SK-N-SH (cell line): ENCODE results near the gene PAK1. TPM values are rescaled to one million over a fixed set of nuclear protein-coding genes. Genes with fewer than 3 reads are reported as not detected.

ENCODE experiments used
- CTCF ChIA-PET: fragments of 300-600, 350-600 bp; formaldehyde crosslinking; extraction: SDS; loops from one replicate; lab custom pipeline; 2021; lab: Yijun Ruan, JAX
- POLR2A ChIA-PET: fragments of 350-600 bp; sonication (Branson Sonifier 250); formaldehyde crosslinking; extraction: SDS; loops from one replicate; lab custom pipeline; 2020; ENCODE audit warnings: antibody characterized with exemption, inconsistent platforms; lab: Yijun Ruan, JAX
- DNase-seq: peaks from one replicate; pipeline ENCODE4 v3.0.0; 2012
- H2AFZ ChIP-seq: fragments of 200-600 bp; sonication (generic); 2 replicates; pipeline ENCODE4 v1.8.1; 2016; ENCODE audit warnings: antibody characterized with exemption, mild to moderate bottlenecking, low read depth
- H3F3A ChIP-seq: fragments of 200-600 bp; sonication (generic); replicated peaks from 2 replicates; pipeline ENCODE3; 2016; ENCODE audit warnings: antibody characterized with exemption, mild to moderate bottlenecking; ENCODE audit not compliant: insufficient read depth
- H3K27ac ChIP-seq, 2 experiments: fragments of 200-500 bp in 1 of 2; fragments of 200-600 bp in 1 of 2; sonication (Bioruptor generic) in 1 of 2; sonication (generic), shearing (Covaris generic) in 1 of 2; 2 replicates each; pipeline versions ENCODE4 v1.5.1 to v1.6.1; 2014 to 2016; ENCODE audit warnings: low read depth in 2 of 2, inconsistent platforms in 1 of 2, low read length in 1 of 2, mild to moderate bottlenecking in 1 of 2, mixed read lengths in 1 of 2
- H3K27me3 ChIP-seq: fragments of 200-600 bp; sonication (generic), shearing (Covaris generic); 2 replicates; pipeline ENCODE4 v1.6.1; 2016; ENCODE audit warnings: mixed run types; ENCODE audit not compliant: insufficient read depth
- H3K36me3 ChIP-seq, 2 experiments: fragments of 200-500 bp in 1 of 2; fragments of 200-600 bp in 1 of 2; sonication (Bioruptor generic) in 1 of 2; sonication (generic) in 1 of 2; replicated peaks in 1 of 2; 2 replicates each; pipeline versions ENCODE3 to v1.5.1; 2014 to 2016; ENCODE audit warnings: low read length in 1 of 2, mild to moderate bottlenecking in 1 of 2; ENCODE audit not compliant: insufficient read depth in 2 of 2, control insufficient read depth in 1 of 2
- H3K4me1 ChIP-seq, 2 experiments: fragments of 200-500 bp in 1 of 2; fragments of 200-600 bp in 1 of 2; sonication (Bioruptor generic) in 1 of 2; sonication (generic), shearing (Covaris generic) in 1 of 2; 2 replicates each; pipeline versions ENCODE4 v1.5.1 to v1.6.1; 2014 to 2016; ENCODE audit warnings: low read depth in 1 of 2, low read length in 1 of 2, mixed run types in 1 of 2; ENCODE audit not compliant: insufficient read depth in 2 of 2, control insufficient read depth in 1 of 2
- H3K4me2 ChIP-seq: fragments of 200-600 bp; sonication (generic), shearing (Covaris generic); 2 replicates; pipeline ENCODE4 v1.6.1; 2017; ENCODE audit warnings: mixed run types
- H3K4me3 ChIP-seq, 2 experiments: fragments of 200-500 bp in 1 of 2; fragments of 200-600 bp in 1 of 2; sonication (Bioruptor generic) in 1 of 2; sonication (generic), shearing (Covaris generic) in 1 of 2; 2 replicates each; pipeline versions ENCODE4 v1.5.1 to v1.8.1; 2014 to 2016; ENCODE audit warnings: low read depth in 2 of 2, inconsistent platforms in 1 of 2, low read length in 1 of 2, mild to moderate bottlenecking in 1 of 2, mixed read lengths in 1 of 2, moderate library complexity in 1 of 2
- H3K79me2 ChIP-seq: fragments of 200-600 bp; sonication (generic); 2 replicates; pipeline ENCODE4 v1.8.1; 2017; ENCODE audit warnings: mild to moderate bottlenecking; ENCODE audit not compliant: insufficient read depth
- H3K9ac ChIP-seq: fragments of 200-600 bp; sonication (generic); 2 replicates; pipeline ENCODE4 v1.6.1; 2017; ENCODE audit warnings: mixed run types
- H3K9me2 ChIP-seq: fragments of 200-600 bp; sonication (generic); 2 replicates; pipeline ENCODE4 v1.6.1; 2017; ENCODE audit warnings: mixed run types
- H3K9me3 ChIP-seq: fragments of 200-600 bp; sonication (generic); 2 replicates; pipeline ENCODE4 v1.6.1; 2017; ENCODE audit warnings: mixed run types, mild to moderate bottlenecking, moderate library complexity
- H4K20me1 ChIP-seq: fragments of 200-600 bp; sonication (generic); 2 replicates; pipeline ENCODE4 v1.6.1; 2017; ENCODE audit warnings: mild to moderate bottlenecking, mixed run types; ENCODE audit not compliant: insufficient read depth
- EP300 ChIP-seq, 2 experiments: IDR thresholded peaks; 2 replicates each; pipeline versions ENCODE4 v1.4.0 to v1.6.1; 2012; ENCODE audit warnings: borderline replicate concordance in 1 of 2, low read depth in 1 of 2, low read length in 1 of 2
- FOSL2 ChIP-seq: IDR thresholded peaks from 2 replicates; pipeline ENCODE4 v1.4.0; 2012; ENCODE audit warnings: low read depth, mild to moderate bottlenecking, moderate library complexity, borderline replicate concordance
- FOXM1 ChIP-seq: IDR thresholded peaks from 2 replicates; pipeline ENCODE4 v1.4.0; 2012; ENCODE audit warnings: low read depth, mild to moderate bottlenecking
- GABPA ChIP-seq: IDR thresholded peaks from 2 replicates; pipeline ENCODE4 v1.4.0; 2012; ENCODE audit warnings: low read depth, mild to moderate bottlenecking
- GATA2 ChIP-seq: sonication (generic); formaldehyde crosslinking; IDR thresholded peaks from 2 replicates; pipeline ENCODE4 v1.5.0; 2020; ENCODE audit warnings: mild to moderate bottlenecking, missing genetic modification reagents
- MEF2A ChIP-seq: IDR thresholded peaks from 2 replicates; pipeline ENCODE4 v1.4.0; 2012; ENCODE audit warnings: low read depth, borderline replicate concordance
- MXI1 ChIP-seq: IDR thresholded peaks from 2 replicates; pipeline ENCODE4 v1.6.1; 2012; ENCODE audit warnings: mild to moderate bottlenecking, low read depth, low read length, improper control_type of control experiment
- PBX3 ChIP-seq: IDR thresholded peaks from 2 replicates; pipeline ENCODE4; 2012
- RAD21 ChIP-seq: IDR thresholded peaks from 2 replicates; pipeline ENCODE4 v1.6.1; 2012; ENCODE audit warnings: mild to moderate bottlenecking, low read length
- RCOR1 ChIP-seq: fragments of 150-350 bp; IDR thresholded peaks from 2 replicates; pipeline ENCODE4 v1.6.1; 2017; ENCODE audit warnings: antibody characterized with exemption, low read length
- RXRA ChIP-seq: IDR thresholded peaks from 2 replicates; pipeline ENCODE4 v1.4.0; 2012; ENCODE audit warnings: low read depth, mild to moderate bottlenecking, borderline replicate concordance
- SIN3A ChIP-seq: IDR thresholded peaks from 2 replicates; pipeline ENCODE4 v1.6.1; 2012; ENCODE audit warnings: low read depth, mild to moderate bottlenecking, low read length, moderate library complexity, borderline replicate concordance
- SMC3 ChIP-seq: IDR thresholded peaks from 2 replicates; pipeline ENCODE4 v1.6.1; 2012; ENCODE audit warnings: low read depth, low read length, improper control_type of control experiment
- TAF1 ChIP-seq: IDR thresholded peaks from 2 replicates; pipeline ENCODE4 v1.6.1; 2012; ENCODE audit warnings: low read depth, mild to moderate bottlenecking, low read length, moderate library complexity, borderline replicate concordance
- TEAD4 ChIP-seq: IDR thresholded peaks from 2 replicates; pipeline ENCODE4 v1.4.0; 2012; ENCODE audit warnings: mild to moderate bottlenecking, borderline replicate concordance; ENCODE audit not compliant: insufficient read depth
- USF1 ChIP-seq: IDR thresholded peaks from 2 replicates; pipeline ENCODE4 v1.4.0; 2012; ENCODE audit warnings: low read depth, borderline replicate concordance
- USF2 ChIP-seq: fragments of 150-350 bp; IDR thresholded peaks from 2 replicates; pipeline ENCODE4 v1.6.1; 2017; ENCODE audit warnings: antibody characterized with exemption, low read length, low read depth, borderline replicate concordance
- WGBS: methylation state at CpG from one replicate; pipeline ENCODE4 v1.1.6; 2017; ENCODE audit warnings: low lambda C conversion rate; 5-methylcytosine and 5-hydroxymethylcytosine counted together
- polyA plus RNA-seq, 3 experiments: library from polyadenylated mRNA; depleted of rRNA; stranded (reverse); fragments of >200 nt; gene quantifications; 2 replicates each; pipeline ENCODE4 v1.2.3, GENCODE V29; 2012

PAK1 gene
- polyA plus RNA-seq, 1 of the 3 experiments (the other 2 are of a cell fraction), result 17.9 TPM

- no peak for DNase-seq
- no peaks in the 10 kb centered on the region for H3F3A ChIP-seq
- no peaks in the 10 kb centered on the region for H3K36me3 ChIP-seq
- CTCF ChIA-PET, result no interaction called here
- no peak overlapping the region for H3K4me3 ChIP-seq
- H3K4me1 ChIP-seq, result no peaks in the 10 kb centered on the region
- TF ChIP-seq EP300 (IDR thresholded peaks at IDR 0.05; ENCODE audit: borderline replicate concordance in 1 of 2, low read depth in 1 of 2, low read length in 1 of 2), result no peak
- TF ChIP-seq SIN3A, result no peak
- TF ChIP-seq GATA2, result no peak
- no peak for TF ChIP-seq TEAD4
- no peak for TF ChIP-seq SMC3
- no peak for TF ChIP-seq USF1
- no peak for TF ChIP-seq MEF2A
- TF ChIP-seq FOSL2, result no peak
- no peak for TF ChIP-seq PBX3
- no peak for TF ChIP-seq GABPA
- TF ChIP-seq USF2, result no peak
- no peak for TF ChIP-seq RAD21
- TF ChIP-seq RCOR1, result no peak
- TF ChIP-seq FOXM1, result no peak
- no peak for TF ChIP-seq RXRA
- TF ChIP-seq, all 33 proteins: peak for 0
- Histone ChIP-seq H3K9ac (no peak overlapping the region), H3K9me3 (no peaks in the 10 kb centered on the region), H3K27me3 (no peaks in the 10 kb centered on the region), H3K79me2 (no peaks in the 10 kb centered on the region), H3K4me2 (no peak overlapping the region), H3K9me2 (no peaks in the 10 kb centered on the region), H4K20me1 (no peaks in the 10 kb centered on the region), H3K27ac (no peak overlapping the region), H2AFZ (no peak overlapping the region)
- POLR2A ChIA-PET, result no interaction called here
Measured at GRCh38 chr11:77324508-77324907, 149.4 kb downstream of the PAK1 start.

GRCh38 chr11:77322926-77323590, 150.8 kb downstream of the PAK1 start:
- Histone ChIP-seq H3K9me2 (no peaks in the 10 kb centered on the region), H3K36me3 (no peaks in the 10 kb centered on the region), H3K4me3 (no peak overlapping the region), H3K27me3 (no peaks in the 10 kb centered on the region), H4K20me1 (no peaks in the 10 kb centered on the region), H3K4me1 (no peaks in the 10 kb centered on the region), H3F3A (no peaks in the 10 kb centered on the region), H3K9me3 (no peaks in the 10 kb centered on the region), H3K79me2 (no peaks in the 10 kb centered on the region), H3K27ac (no peak overlapping the region), H3K9ac (no peak overlapping the region), H3K4me2 (no peak overlapping the region), H2AFZ (no peak overlapping the region)
- ChIA-PET POLR2A (no interaction called here), CTCF (interaction anchor here (1.2 kb wide), 1 partner anchor 135 kb away, joined by 3 read pairs; no protein-coding TSS in a partner anchor)
- TF ChIP-seq TAF1, result no peak
- TF ChIP-seq MXI1, result no peak
- DNase-seq, result no peak
- WGBS, result 94% methylated on average over 2 of the region's 2 CpGs
